Prostate gland (tissue), 2 donors: ENCODE results near the gene STEEP1. TPM values are rescaled to one million over a fixed set of nuclear protein-coding genes. Genes with fewer than 3 reads are reported as not detected.

Experiments used
- DNase-seq: peaks from one replicate; pipeline ENCODE4 v3.0.0-alpha.2; 2019; ENCODE audit warnings: low spot score
- H3K27ac ChIP-seq, 2 donors: fragments of 200-600 bp; sonication (generic); 2 replicates each; pipeline ENCODE4 v1.5.1; 2017 to 2019
- H3K27me3 ChIP-seq: fragments of 200-600 bp; sonication (generic); replicated peaks from 2 replicates; pipeline ENCODE4 v1.5.1; 2019; ENCODE audit not compliant: insufficient read depth
- H3K36me3 ChIP-seq, 2 donors: fragments of 200-600 bp; sonication (generic); 1 replicate in 1 of 2; 2 replicates in 1 of 2; pipeline versions ENCODE4 v1.5.1 to v1.8.1; 2017 to 2019
- H3K4me1 ChIP-seq: fragments of 200-600 bp; sonication (generic); replicated peaks from 2 replicates; pipeline ENCODE4 v1.5.1; 2019
- H3K4me3 ChIP-seq, 2 donors: fragments of 200-600 bp; sonication (generic); 2 replicates each; pipeline ENCODE4 v1.5.1; 2017 to 2019
- H3K9me3 ChIP-seq: fragments of 200-600 bp; sonication (generic); 2 replicates; pipeline ENCODE4 v1.5.1; 2017
- POLR2A ChIP-seq: fragments of 450-650 bp; IDR thresholded peaks from one replicate; pipeline ENCODE4 v1.6.1; 2016; ENCODE audit warnings: antibody characterized with exemption, mild to moderate bottlenecking
- POLR2AphosphoS5 ChIP-seq: sonication (generic); formaldehyde crosslinking; IDR thresholded peaks from one replicate; pipeline ENCODE4 v1.6.1; 2017; ENCODE audit warnings: antibody characterized with exemption
- WGBS: methylation state at CpG from one replicate; pipeline ENCODE4 v1.1.5; 2018; 5-methylcytosine and 5-hydroxymethylcytosine counted together
- intact Hi-C: fragments of 100-400 bp; cut with DNase I; formaldehyde crosslinking; loops from one replicate; pipeline ENCODE4 v1.14.2; 2022
- total RNA-seq, 2 donors: library from RNA; depleted of rRNA; stranded (reverse); fragments of >200 nt; gene quantifications; one replicate each; pipeline ENCODE4 v1.1.0, GENCODE V29; 2016
- TF ChIP-seq, protein P1 (sequence below), 4 experiments: fragments of 200-600 bp in 2 of 4; fragments of 450-650 bp in 2 of 4; sonication (generic) in 2 of 4; IDR thresholded peaks; 1 replicate in 3 of 4; 2 replicates in 1 of 4; pipeline ENCODE4 v1.5.1; 2016 to 2019; ENCODE audit warnings: antibody characterized with exemption in 4 of 4, mild to moderate bottlenecking in 2 of 4, moderate library complexity in 2 of 4

Gene STEEP1
- total RNA-seq, 2 donors from 2014 or later = 31.9 to 33.4 TPM

DNA sequence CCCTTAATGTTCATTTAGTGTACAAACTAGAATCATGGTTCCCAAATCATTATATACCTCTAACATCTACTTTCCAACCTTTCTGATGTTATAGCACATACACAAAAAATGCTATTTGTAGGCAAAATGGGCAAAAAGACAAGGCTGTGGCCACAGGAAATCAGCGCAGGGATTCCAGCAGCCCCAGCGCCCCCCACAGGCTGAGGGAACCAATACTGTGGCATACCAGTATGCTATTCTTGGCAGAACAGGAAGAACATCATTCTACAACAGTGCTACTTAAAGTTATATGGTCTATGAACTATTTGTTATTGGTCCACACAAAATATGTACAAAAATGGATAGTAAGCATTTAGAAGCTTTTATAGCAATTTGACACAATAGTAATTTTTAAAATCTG is 25.3 kb downstream of the STEEP1 start:
- Histone ChIP-seq H3K27ac (no peak overlapping the region), H3K9me3 (no peaks in the 10 kb centered on the region), H3K36me3 (no peaks in the 10 kb centered on the region), H3K4me1 (no peaks in the 10 kb centered on the region), H3K27me3 (no peaks in the 10 kb centered on the region), H3K4me3 (no peak overlapping the region)
- DNase-seq = no peak
- intact Hi-C loops = no loop called here
- 32% methylated on average over 2 of the region's 2 CpGs for WGBS
- TF ChIP-seq POLR2A = no peak
- TF ChIP-seq, protein P1, sequence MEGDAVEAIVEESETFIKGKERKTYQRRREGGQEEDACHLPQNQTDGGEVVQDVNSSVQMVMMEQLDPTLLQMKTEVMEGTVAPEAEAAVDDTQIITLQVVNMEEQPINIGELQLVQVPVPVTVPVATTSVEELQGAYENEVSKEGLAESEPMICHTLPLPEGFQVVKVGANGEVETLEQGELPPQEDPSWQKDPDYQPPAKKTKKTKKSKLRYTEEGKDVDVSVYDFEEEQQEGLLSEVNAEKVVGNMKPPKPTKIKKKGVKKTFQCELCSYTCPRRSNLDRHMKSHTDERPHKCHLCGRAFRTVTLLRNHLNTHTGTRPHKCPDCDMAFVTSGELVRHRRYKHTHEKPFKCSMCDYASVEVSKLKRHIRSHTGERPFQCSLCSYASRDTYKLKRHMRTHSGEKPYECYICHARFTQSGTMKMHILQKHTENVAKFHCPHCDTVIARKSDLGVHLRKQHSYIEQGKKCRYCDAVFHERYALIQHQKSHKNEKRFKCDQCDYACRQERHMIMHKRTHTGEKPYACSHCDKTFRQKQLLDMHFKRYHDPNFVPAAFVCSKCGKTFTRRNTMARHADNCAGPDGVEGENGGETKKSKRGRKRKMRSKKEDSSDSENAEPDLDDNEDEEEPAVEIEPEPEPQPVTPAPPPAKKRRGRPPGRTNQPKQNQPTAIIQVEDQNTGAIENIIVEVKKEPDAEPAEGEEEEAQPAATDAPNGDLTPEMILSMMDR (IDR thresholded peaks at IDR 0.05) = no peak
- no peak for TF ChIP-seq POLR2AphosphoS5

- H3K4me1 ChIP-seq = no peaks in the 10 kb centered on the region
- intact Hi-C loops = no loop called here
- H3K9me3 ChIP-seq = no peaks in the 10 kb centered on the region
- TF ChIP-seq POLR2AphosphoS5 (no peak), POLR2A (no peak)
- TF ChIP-seq, protein P1 (IDR thresholded peaks at IDR 0.05) = no peak
- DNase-seq = no peak
- no peaks in the 10 kb centered on the region for H3K36me3 ChIP-seq
- no peak overlapping the region for H3K27ac ChIP-seq
- no peaks in the 10 kb centered on the region for H3K27me3 ChIP-seq
- WGBS = 54% methylated on average over 3 of the region's 3 CpGs
- H3K4me3 ChIP-seq = no peak overlapping the region
Observed at GRCh38 chrX:119537487-119537886, 27.7 kb downstream of the STEEP1 start.

DNA sequence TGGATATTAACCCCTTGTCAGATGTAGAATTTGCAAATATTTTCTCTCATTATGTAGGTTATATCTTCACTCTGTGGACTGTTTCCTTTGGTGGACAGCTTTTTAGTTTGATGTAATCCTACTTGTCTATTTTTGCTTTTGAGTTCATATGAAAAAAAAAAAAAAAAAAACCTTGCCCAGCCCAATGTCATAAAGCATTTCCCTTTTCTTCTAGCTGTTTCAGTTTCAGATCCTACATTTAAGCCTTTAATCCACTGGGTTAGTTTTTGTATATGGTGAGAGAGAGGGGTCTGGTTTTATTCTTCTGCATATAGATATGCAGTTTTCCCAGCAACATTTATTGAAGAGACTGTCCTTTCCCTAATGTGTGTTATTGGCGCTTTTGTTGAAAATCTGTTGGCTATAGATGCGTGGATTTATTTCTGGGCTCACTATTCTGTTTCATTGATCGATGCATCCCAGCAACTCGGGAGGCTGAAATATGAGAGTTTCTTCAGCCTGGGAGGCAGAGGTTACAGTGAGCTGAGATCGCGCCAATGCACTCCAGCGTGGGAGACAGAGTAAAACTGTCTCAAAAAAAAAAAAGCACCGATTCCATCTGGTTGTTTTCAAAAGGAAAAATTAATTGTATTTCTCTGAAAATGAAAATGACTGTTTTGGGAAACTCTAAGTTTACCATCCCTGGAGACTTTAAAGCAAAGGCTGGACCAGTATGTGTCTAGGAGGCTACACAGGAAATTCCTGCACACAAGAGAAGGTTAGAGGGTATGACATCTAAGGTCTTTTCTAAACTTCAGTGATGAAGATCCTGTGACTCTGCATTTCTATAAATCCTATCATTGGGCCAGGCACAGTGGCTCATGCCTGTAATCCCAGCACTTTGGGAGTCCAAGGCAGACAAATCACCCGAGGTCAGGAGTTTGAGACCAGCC is 35.6 kb downstream of the STEEP1 start:
- H3K27ac ChIP-seq = no peak overlapping the region
- H3K9me3 ChIP-seq = no peaks in the 10 kb centered on the region
- no peak overlapping the region for H3K4me3 ChIP-seq
- intact Hi-C loops = no loop called here
- no peaks in the 10 kb centered on the region for H3K27me3 ChIP-seq
- H3K4me1 ChIP-seq = no peaks in the 10 kb centered on the region
- 73% methylated on average over 9 of the region's 9 CpGs for WGBS
- TF ChIP-seq POLR2A = no peak
- TF ChIP-seq, protein P1 (IDR thresholded peaks at IDR 0.05) = no peak
- H3K36me3 ChIP-seq = no peaks in the 10 kb centered on the region
- DNase-seq = no peak

- Histone ChIP-seq H3K36me3 (no peaks in the 10 kb centered on the region), H3K27ac (no peak overlapping the region), H3K27me3 (no peaks in the 10 kb centered on the region), H3K4me3 (no peak overlapping the region), H3K9me3 (no peaks in the 10 kb centered on the region), H3K4me1 (no peaks in the 10 kb centered on the region)
- TF ChIP-seq POLR2AphosphoS5 = no peak
- no peak for DNase-seq
- intact Hi-C loops = no loop called here
- WGBS = 33% methylated on average over 1 of the region's 1 CpG
Observed at GRCh38 chrX:119523664-119524184, 41.5 kb downstream of the STEEP1 start.

- no peaks in the 10 kb centered on the region for H3K27me3 ChIP-seq
- DNase-seq = no peak
- H3K4me3 ChIP-seq = no peak overlapping the region
- H3K4me1 ChIP-seq = no peaks in the 10 kb centered on the region
- H3K9me3 ChIP-seq = no peaks in the 10 kb centered on the region
- intact Hi-C loops = no loop called here
- no peak overlapping the region for H3K27ac ChIP-seq
- 96% methylated on average over 6 of the region's 6 CpGs for WGBS
- TF ChIP-seq, protein P1 (IDR thresholded peaks at IDR 0.05) = no peak
- TF ChIP-seq POLR2A (no peak), POLR2AphosphoS5 (no peak)
- no peaks in the 10 kb centered on the region for H3K36me3 ChIP-seq
Observed at GRCh38 chrX:119521246-119521645, 44.0 kb downstream of the STEEP1 start.
